Measurements from ENCODE around the gene NBEAL2. TPM values are rescaled to one million over a fixed set of nuclear protein-coding genes. Genes with fewer than 3 reads are reported as not detected.
"Not testable (repeated sequence)": the region's sequence is repeated elsewhere in the genome, so short reads cannot be mapped to it uniquely, and the experiment has no call there.

Gene NBEAL2
- total and polyA plus RNA-seq, 11 donors = 8.1 to 45.7 (median 13.1) TPM

DNA sequence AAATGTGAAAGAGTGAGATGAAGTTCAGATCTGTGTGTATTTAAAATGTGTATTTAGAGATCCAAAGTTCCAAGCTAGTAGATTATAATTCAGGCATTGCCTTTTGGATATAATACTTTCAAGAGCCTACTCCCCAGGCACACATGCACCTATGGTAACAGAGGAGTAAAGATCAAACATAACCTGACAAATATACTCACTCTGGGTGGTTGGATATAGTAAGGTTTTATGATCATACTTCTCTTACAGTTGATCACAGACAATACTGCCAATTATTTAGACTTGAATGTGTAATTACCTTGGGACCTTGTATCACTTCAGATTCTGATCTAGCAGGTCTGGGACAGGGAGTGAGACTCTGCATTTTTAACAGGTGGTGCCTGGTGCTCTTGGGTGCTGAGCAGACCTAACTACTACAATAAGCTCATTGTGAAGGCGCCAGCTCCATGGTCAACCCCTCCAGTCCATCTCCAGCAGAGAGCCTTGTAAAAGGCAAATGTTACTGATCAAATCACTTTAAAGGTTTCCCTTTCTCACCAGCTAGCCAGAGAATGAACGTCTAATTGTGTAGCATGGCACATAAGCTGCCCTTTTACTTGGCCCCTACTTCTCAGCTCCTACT is 55.5 kb downstream of the NBEAL2 start:
- Histone ChIP-seq H3K4me3 (no peak overlapping the region), H3K27me3 (no peaks in the 10 kb centered on the region), H3K36me3 (peaks cover 0 to 98% (median 78%) of the 10 kb centered on the region in 9 donors), H3K4me1 (peaks cover 0 to 14% (median 0%) of the 10 kb centered on the region in 12 donors), H3K9me3 (no peaks in the 10 kb centered on the region), H3K27ac (no peak overlapping the region)
- TF ChIP-seq, protein P1, sequence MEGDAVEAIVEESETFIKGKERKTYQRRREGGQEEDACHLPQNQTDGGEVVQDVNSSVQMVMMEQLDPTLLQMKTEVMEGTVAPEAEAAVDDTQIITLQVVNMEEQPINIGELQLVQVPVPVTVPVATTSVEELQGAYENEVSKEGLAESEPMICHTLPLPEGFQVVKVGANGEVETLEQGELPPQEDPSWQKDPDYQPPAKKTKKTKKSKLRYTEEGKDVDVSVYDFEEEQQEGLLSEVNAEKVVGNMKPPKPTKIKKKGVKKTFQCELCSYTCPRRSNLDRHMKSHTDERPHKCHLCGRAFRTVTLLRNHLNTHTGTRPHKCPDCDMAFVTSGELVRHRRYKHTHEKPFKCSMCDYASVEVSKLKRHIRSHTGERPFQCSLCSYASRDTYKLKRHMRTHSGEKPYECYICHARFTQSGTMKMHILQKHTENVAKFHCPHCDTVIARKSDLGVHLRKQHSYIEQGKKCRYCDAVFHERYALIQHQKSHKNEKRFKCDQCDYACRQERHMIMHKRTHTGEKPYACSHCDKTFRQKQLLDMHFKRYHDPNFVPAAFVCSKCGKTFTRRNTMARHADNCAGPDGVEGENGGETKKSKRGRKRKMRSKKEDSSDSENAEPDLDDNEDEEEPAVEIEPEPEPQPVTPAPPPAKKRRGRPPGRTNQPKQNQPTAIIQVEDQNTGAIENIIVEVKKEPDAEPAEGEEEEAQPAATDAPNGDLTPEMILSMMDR (IDR thresholded peaks at IDR 0.05) = no peak
- TF ChIP-seq POLR2A (IDR thresholded peaks at IDR 0.05) = no peak
- intact Hi-C loops (cut with DNase I) = no loop called here
- ATAC-seq (no peak), DNase-seq (no peak)
- WGBS, 4 donors = 78 to 88% (median 86%) methylated on average over 2 of the region's 2 CpGs

DNA sequence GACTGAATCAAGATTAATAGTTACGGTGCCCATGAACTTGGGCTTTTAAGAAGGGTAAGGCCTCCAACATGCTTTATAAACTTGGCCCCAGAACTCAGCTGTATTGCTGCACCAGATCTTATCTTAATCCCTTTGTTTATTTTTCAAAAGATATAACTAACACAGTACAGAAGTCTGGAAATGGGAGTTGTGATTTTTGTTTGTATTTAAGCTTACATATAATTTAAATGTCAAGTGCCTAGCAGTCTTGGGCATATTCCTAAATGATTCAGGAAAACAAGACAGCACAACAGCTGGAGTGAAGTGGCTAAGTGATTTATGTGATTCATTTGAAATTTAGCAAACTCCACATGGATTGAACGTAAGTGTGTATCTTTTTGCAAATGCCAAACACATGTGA is 56.2 kb downstream of the NBEAL2 start:
- TF ChIP-seq, protein P1 (IDR thresholded peaks at IDR 0.05) = no peak
- no peak for TF ChIP-seq POLR2A (IDR thresholded peaks at IDR 0.05)
- DNase-seq = no peak
- H3K27me3 ChIP-seq = no peaks in the 10 kb centered on the region
- ATAC-seq = no peak
- H3K9me3 ChIP-seq = no peaks in the 10 kb centered on the region
- WGBS, 4 donors = 87 to 93% (median 90%) methylated on average over 2 of the region's 2 CpGs
- H3K27ac ChIP-seq = no peak overlapping the region
- no peak overlapping the region for H3K4me3 ChIP-seq
- peaks cover 0 to 98% (median 80%) of the 10 kb centered on the region in 9 donors for H3K36me3 ChIP-seq
- H3K4me1 ChIP-seq = peaks cover 0 to 14% (median 0%) of the 10 kb centered on the region in 12 donors
- intact Hi-C loops (cut with DNase I) = no loop called here

DNA sequence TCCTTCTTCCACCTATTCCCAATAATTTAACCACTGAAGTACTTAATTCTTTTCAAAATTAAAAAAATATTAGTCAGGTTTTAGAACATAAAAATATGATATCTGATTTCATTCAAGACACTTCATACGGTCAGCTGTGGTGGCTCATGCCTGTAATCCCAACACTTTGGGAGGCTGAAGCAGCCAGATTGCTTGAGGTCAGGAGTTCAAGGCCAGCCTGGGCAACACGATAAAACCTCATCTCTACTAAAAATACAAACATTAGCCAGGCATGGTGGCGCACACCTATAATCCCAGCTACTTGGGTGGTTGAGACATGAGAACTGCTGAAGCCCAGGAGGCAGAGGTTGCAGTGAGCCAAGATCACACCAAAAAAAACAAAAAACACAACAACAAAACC is 56.7 kb downstream of the NBEAL2 start:
- Histone ChIP-seq H3K27me3 (no peaks in the 10 kb centered on the region), H3K4me3 (no peak overlapping the region), H3K9me3 (no peaks in the 10 kb centered on the region), H3K4me1 (peaks cover 0 to 14% (median 0%) of the 10 kb centered on the region in 12 donors), H3K27ac (no peak overlapping the region), H3K36me3 (peaks cover 4 to 98% (median 81%) of the 10 kb centered on the region in 9 donors)
- ATAC-seq = no peak
- intact Hi-C loops (cut with DNase I) = no loop called here
- TF ChIP-seq POLR2A (IDR thresholded peaks at IDR 0.05) = no peak
- TF ChIP-seq, protein P1 (IDR thresholded peaks at IDR 0.05) = no peak
- DNase-seq = no peak
- WGBS, 4 donors = 77 to 79% (median 78%) methylated on average over 3 of the region's 3 CpGs

DNA sequence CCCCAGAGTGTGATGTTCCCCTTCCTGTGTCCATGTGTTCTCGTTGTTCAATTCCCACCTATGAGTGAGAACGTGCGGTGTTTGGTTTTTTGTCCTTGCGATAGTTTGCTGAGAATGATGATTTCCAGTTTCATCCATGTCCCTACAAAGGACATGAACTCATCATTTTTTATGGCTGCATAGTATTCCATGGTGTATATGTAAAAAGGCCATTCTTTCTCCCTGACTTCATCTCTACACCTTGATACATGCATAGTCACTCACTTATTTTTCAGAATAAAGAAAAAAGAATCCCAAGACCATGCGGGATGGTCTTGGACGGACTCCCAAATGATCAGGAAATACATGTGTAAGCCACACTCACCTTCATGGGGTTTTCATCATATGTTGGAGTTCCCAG is 57.8 kb downstream of the NBEAL2 start:
- H3K9me3 ChIP-seq; H3K4me3 ChIP-seq; DNase-seq; H3K27ac ChIP-seq; H3K27me3 ChIP-seq; intact Hi-C loops (cut with DNase I); H3K4me1 ChIP-seq; ATAC-seq: not testable (repeated sequence)
- H3K36me3 ChIP-seq = peaks cover 4 to 98% (median 88%) of the 10 kb centered on the region in 9 donors
- 79 to 90% (median 84%) methylated on average over 5 to 6 of the region's 6 CpGs for WGBS, 4 donors

DNA sequence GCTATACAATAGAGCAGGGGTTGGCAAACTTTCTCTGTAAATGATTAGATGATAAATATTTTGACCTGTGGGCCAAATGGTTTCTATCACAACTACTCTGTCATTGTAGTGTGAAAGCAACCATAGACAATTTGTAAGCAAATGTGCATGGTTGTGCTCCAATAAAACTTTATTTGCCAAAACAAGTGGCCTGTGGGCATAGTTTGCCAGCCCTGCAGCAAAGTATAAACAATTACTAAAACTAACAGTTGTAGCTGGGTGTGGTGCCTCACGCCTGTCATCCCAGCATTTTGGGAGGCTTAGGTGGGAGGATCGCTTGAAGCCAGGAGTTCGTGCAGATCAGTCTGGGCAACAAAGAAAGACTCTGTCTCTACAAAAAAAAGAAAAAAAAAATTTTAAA is 61.6 kb downstream of the NBEAL2 start:
- Histone ChIP-seq H3K9me3 (no peaks in the 10 kb centered on the region), H3K36me3 (peaks cover 4 to 99% (median 86%) of the 10 kb centered on the region in 9 donors), H3K27me3 (no peaks in the 10 kb centered on the region), H3K4me1 (peaks cover 0 to 8% (median 0%) of the 10 kb centered on the region in 12 donors), H3K27ac (no peak overlapping the region), H3K4me3 (no peak overlapping the region)
- ATAC-seq = no peak
- intact Hi-C loops (cut with DNase I) = no loop called here
- TF ChIP-seq, protein P1 (IDR thresholded peaks at IDR 0.05) = no peak
- no peak for TF ChIP-seq POLR2A (IDR thresholded peaks at IDR 0.05)
- 93 to 98% (median 98%) methylated on average over 3 of the region's 3 CpGs for WGBS, 4 donors
- DNase-seq = no peak
